Nucleus accumbens (tissue), 56 donors: ENCODE data around the gene LGALS9C.
"Not testable (repeated sequence)": the region's sequence is repeated elsewhere in the genome, so short reads cannot be mapped to it uniquely, and the experiment has no call there.

ENCODE experiments used
- DNase-seq, 56 donors: peaks; one replicate each; lab custom pipeline; 2025; lab: John Stamatoyannopoulos, UW

The LGALS9C gene

GRCh38 chr17:18476508-18477308 is at the start of gene LGALS9C:
LGALS9C (plus strand) TSS chr17:18476789; CDS start chr17:18476855, 66 bp downstream.
- not testable (repeated sequence) for DNase-seq

- not testable (repeated sequence) for DNase-seq
Measured at GRCh38 chr17:18432206-18432605, 44.4 kb upstream of the LGALS9C start.

- not testable (repeated sequence) for DNase-seq
Measured at GRCh38 chr17:18439465-18439870, 37.1 kb upstream of the LGALS9C start.

DNA sequence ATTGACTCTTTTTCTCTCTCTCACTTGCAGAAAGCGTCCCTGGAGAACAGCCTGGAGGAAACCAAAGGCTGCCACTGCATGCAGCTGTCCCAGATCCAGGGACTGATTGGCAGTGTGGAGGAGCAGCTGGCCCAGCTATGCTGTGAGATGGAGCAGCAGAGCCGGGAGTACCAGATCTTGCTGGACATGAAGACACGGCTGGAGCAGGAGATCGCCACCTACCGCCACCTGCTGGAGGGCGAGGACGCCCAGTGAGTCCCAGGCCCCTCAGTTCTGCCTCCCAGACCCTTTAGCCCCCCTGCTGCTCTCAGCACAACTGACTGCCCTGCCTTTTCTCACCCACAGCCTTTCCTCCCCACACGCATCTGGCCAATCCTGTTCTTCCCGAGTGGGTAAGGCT is 34.5 kb upstream of the LGALS9C start:
- DNase-seq = not testable (repeated sequence)

- DNase-seq = not testable (repeated sequence)
Measured at GRCh38 chr17:18442532-18442931, 34.1 kb upstream of the LGALS9C start.

DNA sequence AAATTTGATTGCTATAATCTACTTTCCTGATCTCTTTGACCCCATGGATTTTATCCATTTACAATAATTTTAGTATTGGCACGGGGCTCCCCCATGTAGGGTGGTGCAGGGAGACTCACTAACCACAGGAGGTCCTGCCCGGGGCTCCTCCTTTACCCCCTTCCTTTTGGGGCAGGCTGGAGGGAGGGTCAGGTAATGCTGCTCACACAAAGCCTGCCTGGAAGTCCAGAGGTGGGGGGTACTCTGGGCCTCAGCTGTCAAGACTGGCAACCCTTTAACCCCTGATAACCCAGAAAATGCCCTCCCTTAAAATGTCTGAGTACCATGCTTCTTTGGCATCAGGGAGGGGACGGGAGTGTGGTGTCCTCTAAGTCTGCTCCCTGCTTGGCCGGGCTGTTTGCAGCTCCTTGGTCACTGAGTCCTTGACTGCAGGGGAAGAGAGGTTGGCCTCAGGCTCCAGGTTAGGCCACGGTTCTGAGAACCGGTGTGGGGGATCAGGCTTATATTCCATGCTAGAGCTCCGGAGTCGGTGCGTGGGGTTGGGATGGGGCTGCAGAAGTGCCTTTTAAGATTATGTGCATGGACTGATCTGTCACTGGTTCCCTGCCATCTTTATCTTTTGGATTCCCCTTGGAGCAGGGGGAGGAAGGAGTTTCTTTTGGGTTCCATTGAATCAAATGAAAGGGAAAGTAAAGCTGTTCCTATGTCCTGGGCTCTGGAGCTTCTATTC is 28.9 kb upstream of the LGALS9C start:
- DNase-seq = not testable (repeated sequence)

DNA sequence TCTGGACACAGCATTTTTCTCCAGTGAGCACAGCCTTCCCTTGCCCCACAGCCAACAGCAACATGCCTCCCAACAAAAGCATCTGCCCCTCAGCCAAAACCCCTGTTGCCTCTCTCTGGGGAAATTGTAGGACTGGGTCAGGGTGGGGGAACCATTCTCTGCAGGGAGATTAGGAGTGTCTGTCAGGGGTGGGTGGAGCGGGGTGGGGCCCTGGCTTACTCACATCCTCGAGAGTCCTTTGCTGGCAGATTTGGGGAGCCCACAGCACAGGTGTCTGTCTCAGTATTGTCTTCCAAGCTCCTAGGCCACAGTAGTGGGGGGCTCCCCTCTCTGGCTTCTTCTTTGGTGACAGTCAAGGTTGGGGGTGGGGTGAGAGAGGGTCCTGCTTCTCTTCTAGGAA is 28.3 kb upstream of the LGALS9C start:
- not testable (repeated sequence) for DNase-seq

- DNase-seq = not testable (repeated sequence)
Measured at GRCh38 chr17:18449833-18450232, 26.8 kb upstream of the LGALS9C start.

DNA sequence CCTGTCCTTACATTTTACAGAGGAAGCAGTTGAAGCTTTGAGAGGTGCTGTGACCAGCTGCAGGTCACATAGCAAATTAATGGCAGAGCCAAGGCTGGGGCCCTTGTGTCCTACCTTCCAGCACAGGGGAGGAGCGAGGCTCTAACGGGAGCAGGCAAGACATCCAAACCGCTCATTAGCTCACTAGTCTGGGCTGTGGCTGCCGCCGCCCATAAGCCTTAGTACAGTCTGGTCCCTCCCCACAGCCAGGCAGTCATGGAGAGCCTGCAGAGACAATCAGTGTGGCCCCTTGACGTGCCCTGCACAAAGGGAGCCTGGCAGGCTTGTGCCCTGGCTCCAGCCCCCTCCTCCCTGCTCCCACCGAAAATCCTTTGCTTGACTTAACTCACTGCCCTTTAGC is 25.6 kb upstream of the LGALS9C start:
- not testable (repeated sequence) for DNase-seq

- not testable (repeated sequence) for DNase-seq
Measured at GRCh38 chr17:18451969-18452368, 24.6 kb upstream of the LGALS9C start.

GRCh38 chr17:18459035-18459434 is 17.6 kb upstream of the LGALS9C start:
- not testable (repeated sequence) for DNase-seq

DNA sequence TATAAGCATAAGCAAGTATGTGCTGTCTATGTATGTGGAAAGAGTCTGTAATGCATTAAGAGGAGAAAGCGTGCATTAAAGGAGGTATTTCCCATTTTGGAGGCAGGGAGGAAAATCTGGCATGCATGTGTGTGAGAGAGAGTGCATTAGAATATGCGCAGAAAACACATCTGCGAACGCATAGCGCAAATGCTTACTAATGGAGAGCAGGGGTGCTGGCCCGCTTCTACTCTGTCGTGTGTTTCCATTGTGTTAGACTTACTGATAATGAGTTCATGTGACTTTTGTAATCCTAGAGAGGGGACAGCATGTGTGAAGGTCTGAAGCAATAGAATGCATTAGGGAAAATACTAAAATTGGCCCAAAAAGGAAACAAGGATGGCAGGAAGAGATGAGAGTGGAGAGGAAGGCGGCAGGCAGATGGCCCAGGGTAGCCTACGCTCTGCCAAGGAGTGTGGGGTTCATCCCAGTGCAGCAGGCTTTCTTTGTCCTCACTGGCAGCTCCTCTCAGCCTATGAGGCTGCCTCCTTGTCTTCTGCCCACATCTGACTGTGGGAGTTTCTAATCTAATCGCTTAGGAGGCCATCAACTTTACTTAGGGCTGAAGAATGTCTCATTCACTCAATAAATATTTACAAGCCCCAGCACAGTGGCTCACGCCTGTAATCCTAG is 12.6 kb upstream of the LGALS9C start:
- DNase-seq = not testable (repeated sequence)

DNA sequence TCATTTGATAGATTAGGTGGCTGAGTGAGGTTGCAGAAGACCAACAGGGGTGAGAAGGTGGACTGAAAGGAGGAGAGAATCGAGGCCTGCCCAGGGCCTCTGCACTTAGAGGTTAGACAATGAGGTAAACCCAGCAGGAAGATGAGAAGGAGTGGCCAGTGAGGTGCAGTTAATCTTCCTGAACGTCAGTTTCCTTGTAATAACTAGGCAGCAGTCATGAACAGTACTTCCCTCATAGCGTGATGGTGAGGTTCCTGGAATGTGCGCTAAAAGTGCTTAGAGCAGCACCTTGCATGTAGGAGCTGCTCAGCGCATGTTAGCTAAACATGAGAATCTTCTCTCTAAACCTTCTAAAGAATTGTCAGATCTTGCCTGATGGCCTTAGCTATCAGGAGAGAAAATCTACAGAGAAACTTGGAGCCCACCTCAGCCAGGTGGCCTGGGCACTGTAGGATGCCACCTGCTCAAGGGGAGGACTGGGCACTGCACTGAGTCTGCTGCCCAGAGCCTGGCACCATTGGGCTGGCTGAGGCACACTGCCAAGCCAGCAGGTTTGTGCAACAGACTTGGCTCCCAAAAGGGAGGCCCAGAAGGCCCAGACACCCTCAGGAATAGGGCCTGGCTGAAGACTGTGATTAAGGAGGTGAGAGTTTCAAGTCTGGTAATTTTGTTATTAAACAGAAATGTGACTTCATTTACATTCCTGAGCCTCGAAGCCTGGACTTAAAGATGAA is 10.2 kb upstream of the LGALS9C start:
- not testable (repeated sequence) for DNase-seq

- DNase-seq = not testable (repeated sequence)
Measured at GRCh38 chr17:18467001-18467400, 9.6 kb upstream of the LGALS9C start.

DNA sequence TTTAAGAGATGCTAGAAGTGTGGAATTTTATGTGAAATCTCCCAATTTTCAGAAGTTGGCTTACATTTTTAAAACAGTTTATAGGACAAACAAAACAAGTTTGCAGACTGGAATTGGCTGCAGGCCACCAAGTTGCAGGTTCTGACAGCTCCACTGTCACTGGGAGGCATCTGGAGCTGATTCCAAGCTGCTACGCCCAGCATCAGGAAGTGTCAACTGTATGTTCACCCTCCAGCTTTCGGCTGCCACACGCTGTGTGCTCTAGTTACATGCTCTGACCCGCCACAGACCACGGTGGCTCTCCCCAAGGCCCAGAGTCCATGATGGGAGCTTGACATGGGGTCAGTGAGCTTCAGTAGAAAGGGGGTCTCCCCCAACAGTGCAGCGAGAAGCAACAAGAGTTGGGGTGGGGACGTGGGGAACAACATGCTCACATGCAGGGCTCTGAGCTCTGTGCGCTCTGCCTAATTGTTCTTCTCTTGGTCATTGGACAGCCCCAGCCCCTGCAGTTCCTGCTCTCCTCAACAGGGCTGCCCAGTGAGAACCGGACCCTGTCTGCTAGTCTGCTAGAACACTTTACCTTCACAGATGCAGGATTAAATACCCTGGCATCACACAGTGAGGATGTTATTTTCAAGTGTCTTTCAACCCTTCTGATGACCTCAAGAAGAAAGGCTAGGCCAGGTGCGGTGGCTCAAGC is 8.0 kb upstream of the LGALS9C start:
- DNase-seq = not testable (repeated sequence)

DNA sequence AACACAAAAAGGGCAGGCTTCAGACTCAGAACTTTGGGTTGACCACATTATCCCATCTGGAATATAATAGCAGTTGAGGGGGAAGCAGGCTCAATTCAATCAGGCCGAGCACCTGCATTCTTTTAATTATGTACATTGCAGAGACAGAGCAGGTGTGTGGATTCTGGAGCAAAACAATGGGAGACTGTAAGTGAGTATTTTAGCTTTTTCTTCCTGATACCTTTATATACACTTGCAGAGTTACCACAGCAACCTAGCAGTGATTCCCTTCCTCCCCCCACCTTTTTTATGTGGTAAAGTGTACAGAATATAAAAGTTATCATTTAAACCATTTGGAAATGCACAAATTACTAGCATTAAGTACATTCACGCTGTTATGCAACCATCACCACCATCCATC is 6.8 kb upstream of the LGALS9C start:
- DNase-seq = not testable (repeated sequence)

- DNase-seq = not testable (repeated sequence)
Measured at GRCh38 chr17:18470345-18470930, 6.2 kb upstream of the LGALS9C start.

DNA sequence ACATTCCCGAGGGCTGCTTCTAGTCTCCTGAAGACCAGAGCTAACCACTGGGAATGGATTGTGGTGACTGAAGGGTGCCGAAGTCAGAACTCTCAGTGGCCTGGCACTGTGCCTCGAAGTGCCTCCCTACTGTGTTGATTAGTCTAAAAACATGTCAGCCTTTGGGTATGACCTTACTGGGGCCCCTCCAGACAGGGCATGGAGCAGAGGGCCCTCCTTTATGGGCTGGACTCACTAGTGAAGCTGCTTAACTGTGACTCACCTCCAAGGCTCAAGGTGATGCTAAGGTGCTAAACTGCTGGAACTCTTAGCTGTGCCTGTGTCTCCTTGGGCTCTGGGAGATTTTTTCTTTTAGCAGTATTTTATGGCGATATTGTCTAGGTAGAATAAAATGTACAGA is 2.6 kb upstream of the LGALS9C start:
- not testable (repeated sequence) for DNase-seq

GRCh38 chr17:18474754-18475153 is 1.8 kb upstream of the LGALS9C start:
- DNase-seq = not testable (repeated sequence)
